GM12878 (cell line): ENCODE results near the gene PAQR7. TPM values are rescaled to one million over a fixed set of nuclear protein-coding genes. Genes with fewer than 3 reads are reported as not detected.

Source experiments
- BCL3 ChIP-seq: IDR thresholded peaks from 2 replicates; pipeline ENCODE4 v1.6.1; 2011; ENCODE audit warnings: borderline replicate concordance, low read depth, mild to moderate bottlenecking, moderate library complexity, low read length; ENCODE audit not compliant: insufficient read depth, poor library complexity, severe bottlenecking
- EP300 ChIP-seq, 2 experiments: fragments of 150-350 bp in 1 of 2; IDR thresholded peaks; 2 replicates each; pipeline ENCODE4 v1.6.1; 2011 to 2012; ENCODE audit warnings: low read depth in 2 of 2, low read length in 2 of 2, borderline replicate concordance in 1 of 2, improper control_type of control experiment in 1 of 2, inconsistent platforms in 1 of 2; ENCODE audit not compliant: control insufficient read depth in 1 of 2
- LARP7 ChIP-seq: fragments of 450-650 bp; IDR thresholded peaks from 2 replicates; pipeline ENCODE4 v1.6.1; 2017; ENCODE audit warnings: mild to moderate bottlenecking
- NBN ChIP-seq: fragments of 450-650 bp; IDR thresholded peaks from 2 replicates; pipeline ENCODE4 v1.6.1; 2016
- SMAD5 ChIP-seq: IDR thresholded peaks from 2 replicates; pipeline ENCODE4 v1.6.1; 2016; ENCODE audit warnings: antibody characterized with exemption, low read depth
- ZBTB11 ChIP-seq: fragments of 450-650 bp; formaldehyde crosslinking; IDR thresholded peaks from 2 replicates; pipeline ENCODE4 v1.5.0; 2022; ENCODE audit warnings: mild to moderate bottlenecking, missing genetic modification characterization
- ZNF217 ChIP-seq: fragments of 450-650 bp; IDR thresholded peaks from 2 replicates; pipeline ENCODE4 v1.6.1; 2017; ENCODE audit warnings: antibody characterized with exemption, mild to moderate bottlenecking
- ZNF24 ChIP-seq: fragments of 450-650 bp; IDR thresholded peaks from 2 replicates; pipeline ENCODE4 v1.6.1; 2017; ENCODE audit warnings: antibody characterized with exemption, mild to moderate bottlenecking
- polyA plus RNA-seq, 11 experiments: library from polyadenylated mRNA; depleted of rRNA in 4 of 11; unstranded in 6 of 11; stranded (reverse) in 5 of 11; fragments of >200 nt; fragmentation: Nextera tagmentation in 4 of 11; fragmentation: Illumina TruSeq in 1 of 11; extraction: Ambion mirVana in 4 of 11; extraction: Trizol in 1 of 11; gene quantifications; 1 replicate in 1 of 11; 2 replicates in 10 of 11; pipeline versions ENCODE4 v1.2.1 to v1.2.3, GENCODE V29; 2011 to 2016; ENCODE audit warnings: inconsistent platforms in 2 of 11, missing spikeins in 2 of 11, low read depth in 1 of 11
- total RNA-seq, 4 experiments: library from RNA; depleted of rRNA in 3 of 4; stranded (reverse); fragments of >200 nt in 3 of 4; fragmentation: Illumina TruSeq in 1 of 4; extraction: Trizol in 1 of 4; gene quantifications; 2 replicates each; pipeline versions ENCODE4 v1.2.1 to v1.2.3, GENCODE V29; 2013 to 2021
- TF ChIP-seq, protein P1 (sequence below): IDR thresholded peaks from 2 replicates; pipeline ENCODE4 v1.6.1; 2011; ENCODE audit warnings: low read depth, mild to moderate bottlenecking, low read length, moderate library complexity, borderline replicate concordance; ENCODE audit errors: extremely low read depth
- TF ChIP-seq, protein P2 (sequence below): fragments of 450-650 bp; IDR thresholded peaks from 2 replicates; pipeline ENCODE4 v1.6.1; 2017; ENCODE audit warnings: antibody characterized with exemption, mild to moderate bottlenecking, moderate library complexity

PAQR7 gene
- total and polyA plus RNA-seq, 10 of the 15 experiments (the other 5 are each of a cell fraction or from before 2014, with no cell fraction given), result 1.1 to 8.8 (median 5.2) TPM

DNA sequence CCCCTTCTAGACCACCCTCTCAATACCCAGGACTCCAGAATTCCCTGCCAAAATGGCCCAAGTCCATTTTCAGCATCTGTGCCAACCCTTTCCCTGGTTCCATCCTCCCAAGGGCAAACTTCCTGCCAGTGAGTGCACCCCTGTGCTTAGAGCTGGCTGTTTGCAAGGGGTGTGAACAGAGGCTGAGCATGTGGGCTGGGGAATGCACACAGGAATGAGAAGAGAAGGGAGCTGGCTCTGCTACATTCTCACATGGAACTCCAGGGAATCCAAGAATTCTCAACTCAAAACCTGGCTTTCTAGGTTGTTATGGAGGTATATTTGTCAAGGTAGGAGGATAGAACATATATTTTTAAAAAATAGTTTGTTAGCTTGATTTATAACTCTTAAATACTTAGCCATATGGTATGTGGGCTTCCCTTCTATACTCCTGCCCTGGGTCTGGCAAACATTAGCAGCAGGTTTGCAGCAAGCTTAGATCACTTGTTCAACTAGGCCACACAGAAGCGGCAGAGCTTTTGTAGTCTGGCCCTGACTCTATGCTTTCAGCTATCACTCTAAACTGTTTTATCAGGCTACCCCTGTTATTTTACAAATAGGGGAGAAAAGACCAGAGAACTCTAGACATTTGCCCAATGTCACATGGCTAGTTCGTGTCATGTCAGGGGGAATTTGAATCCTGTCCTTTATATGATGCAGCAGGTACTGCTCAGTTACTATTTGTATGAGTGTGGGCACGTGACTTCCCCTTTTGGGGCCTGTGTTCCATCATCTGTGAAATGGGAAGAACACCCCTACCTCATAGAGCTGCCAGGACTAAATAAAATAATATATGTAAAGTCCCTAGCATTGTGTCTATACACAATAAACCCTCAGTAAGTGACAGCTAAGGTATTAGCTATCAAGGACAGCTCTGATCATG lies 38.8 kb upstream of the PAQR7 start (continued):
- TF ChIP-seq, protein P1, sequence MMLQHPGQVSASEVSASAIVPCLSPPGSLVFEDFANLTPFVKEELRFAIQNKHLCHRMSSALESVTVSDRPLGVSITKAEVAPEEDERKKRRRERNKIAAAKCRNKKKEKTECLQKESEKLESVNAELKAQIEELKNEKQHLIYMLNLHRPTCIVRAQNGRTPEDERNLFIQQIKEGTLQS, result no peak
- no peak for TF ChIP-seq LARP7
- TF ChIP-seq ZNF217, result no peak
- TF ChIP-seq ZBTB11 (CRISPR knock-in tag), result no peak
- TF ChIP-seq BCL3, result no peak
- no peak for TF ChIP-seq SMAD5
- no peak for TF ChIP-seq NBN
- no peak for TF ChIP-seq EP300 (IDR thresholded peaks at IDR 0.05; ENCODE audit: borderline replicate concordance in 1 of 2, control insufficient read depth in 1 of 2, low read depth in 2 of 2, low read length in 2 of 2)
- TF ChIP-seq ZNF24, result no peak
- TF ChIP-seq, protein P2, sequence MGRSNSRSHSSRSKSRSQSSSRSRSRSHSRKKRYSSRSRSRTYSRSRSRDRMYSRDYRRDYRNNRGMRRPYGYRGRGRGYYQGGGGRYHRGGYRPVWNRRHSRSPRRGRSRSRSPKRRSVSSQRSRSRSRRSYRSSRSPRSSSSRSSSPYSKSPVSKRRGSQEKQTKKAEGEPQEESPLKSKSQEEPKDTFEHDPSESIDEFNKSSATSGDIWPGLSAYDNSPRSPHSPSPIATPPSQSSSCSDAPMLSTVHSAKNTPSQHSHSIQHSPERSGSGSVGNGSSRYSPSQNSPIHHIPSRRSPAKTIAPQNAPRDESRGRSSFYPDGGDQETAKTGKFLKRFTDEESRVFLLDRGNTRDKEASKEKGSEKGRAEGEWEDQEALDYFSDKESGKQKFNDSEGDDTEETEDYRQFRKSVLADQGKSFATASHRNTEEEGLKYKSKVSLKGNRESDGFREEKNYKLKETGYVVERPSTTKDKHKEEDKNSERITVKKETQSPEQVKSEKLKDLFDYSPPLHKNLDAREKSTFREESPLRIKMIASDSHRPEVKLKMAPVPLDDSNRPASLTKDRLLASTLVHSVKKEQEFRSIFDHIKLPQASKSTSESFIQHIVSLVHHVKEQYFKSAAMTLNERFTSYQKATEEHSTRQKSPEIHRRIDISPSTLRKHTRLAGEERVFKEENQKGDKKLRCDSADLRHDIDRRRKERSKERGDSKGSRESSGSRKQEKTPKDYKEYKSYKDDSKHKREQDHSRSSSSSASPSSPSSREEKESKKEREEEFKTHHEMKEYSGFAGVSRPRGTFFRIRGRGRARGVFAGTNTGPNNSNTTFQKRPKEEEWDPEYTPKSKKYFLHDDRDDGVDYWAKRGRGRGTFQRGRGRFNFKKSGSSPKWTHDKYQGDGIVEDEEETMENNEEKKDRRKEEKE, result no peak
